CD4-positive, alpha-beta T cell treated with Interleukin-21 for 1 hour (primary cell): Measurements from ENCODE around the gene DNAJB13.

Source experiments
- DNase-seq: peaks from one replicate; pipeline ENCODE4 v3.0.0-alpha.2; 2020

DNAJB13 gene

GRCh38 chr11:73956876-73957653, 6.2 kb downstream of the DNAJB13 start:
- DNase-seq: no peak

- no peak for DNase-seq
These were observed 7.0 kb downstream of the DNAJB13 start for GRCh38 chr11:73957654-73958361.

GRCh38 chr11:73958521-73959141, 7.8 kb downstream of the DNAJB13 start:
- no peak for DNase-seq

- DNase-seq: no peak
These were observed 10.5 kb downstream of the DNAJB13 start for GRCh38 chr11:73961321-73961720.

- no peak for DNase-seq
These were observed 11.4 kb downstream of the DNAJB13 start for GRCh38 chr11:73962101-73962705.

- no peak for DNase-seq
These were observed 13.0 kb downstream of the DNAJB13 start for GRCh38 chr11:73963861-73964260.

- DNase-seq: no peak
These were observed 14.4 kb downstream of the DNAJB13 start for GRCh38 chr11:73965076-73965763.

GRCh38 chr11:73965764-73966121, 14.9 kb downstream of the DNAJB13 start:
- no peak for DNase-seq

- DNase-seq: no peak
These were observed 17.6 kb downstream of the DNAJB13 start for GRCh38 chr11:73968356-73968966.

GRCh38 chr11:73969091-73969490, 18.3 kb downstream of the DNAJB13 start:
- DNase-seq: no peak

GRCh38 chr11:73969991-73970800, 19.4 kb downstream of the DNAJB13 start:
- DNase-seq: peak; percentile 61

GRCh38 chr11:73971175-73971719, 20.4 kb downstream of the DNAJB13 start:
- DNase-seq: no peak

- no peak for DNase-seq
These were observed 21.4 kb downstream of the DNAJB13 start for GRCh38 chr11:73972187-73972586.

GRCh38 chr11:73972620-73973449, 22.0 kb downstream of the DNAJB13 start:
- DNase-seq: no peak

GRCh38 chr11:73974604-73975478, 24.0 kb downstream of the DNAJB13 start:
- no peak for DNase-seq

- no peak for DNase-seq
These were observed 24.6 kb downstream of the DNAJB13 start for GRCh38 chr11:73975479-73975757.

GRCh38 chr11:73976451-73977151, 25.8 kb downstream of the DNAJB13 start:
- DNase-seq: no peak

- no peak for DNase-seq
These were observed 27.2 kb downstream of the DNAJB13 start for GRCh38 chr11:73977856-73978519.
